AG20443 (cell line): ENCODE results near the gene COG2.
"Not testable (repeated sequence)": the region's sequence is repeated elsewhere in the genome, so short reads cannot be mapped to it uniquely, and the experiment has no call there.

Experiments
- DNase-seq: peaks from one replicate; pipeline ENCODE4 v3.0.0; 2012; ENCODE audit warnings: low spot score, mixed read lengths

Gene COG2

DNA sequence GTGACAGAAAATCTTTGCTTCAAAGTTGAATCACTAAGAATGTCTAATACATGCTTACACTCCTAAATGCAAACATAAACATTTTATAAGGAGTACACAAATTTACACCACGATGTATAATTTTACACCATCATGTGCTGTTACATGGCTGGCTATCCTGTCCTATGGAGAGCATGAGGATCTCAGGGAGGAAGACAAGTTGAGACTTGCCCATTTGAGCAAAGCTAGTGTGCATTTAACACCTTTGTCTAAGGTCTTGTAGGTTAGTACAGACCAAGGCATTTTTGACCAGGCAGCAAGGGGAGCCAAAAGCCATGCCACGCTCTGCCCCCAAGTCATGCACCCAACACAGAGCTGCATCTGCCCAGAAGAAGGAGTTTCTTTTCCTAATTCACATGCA, 14.5 kb upstream of the COG2 start:
- no peak for DNase-seq

DNA sequence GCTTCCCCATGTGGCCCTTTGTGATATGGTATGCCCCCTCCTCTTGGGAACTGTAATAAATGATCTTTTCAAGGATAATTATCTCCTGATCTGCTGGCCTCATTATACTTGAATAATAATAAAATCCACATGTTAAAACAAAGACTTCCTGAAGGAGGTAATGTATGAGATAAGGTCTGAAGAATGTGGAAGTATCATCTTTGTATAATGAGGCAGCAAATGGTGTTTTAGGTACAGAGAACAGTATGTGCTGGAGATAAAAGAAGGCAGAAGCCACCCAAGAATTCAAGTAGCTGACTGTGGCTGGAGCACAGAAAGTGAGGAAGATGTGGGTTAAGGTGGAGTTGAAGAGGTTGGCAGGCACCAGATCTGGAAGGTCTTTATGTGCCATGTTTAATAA, 12.8 kb upstream of the COG2 start:
- no peak for DNase-seq

DNA sequence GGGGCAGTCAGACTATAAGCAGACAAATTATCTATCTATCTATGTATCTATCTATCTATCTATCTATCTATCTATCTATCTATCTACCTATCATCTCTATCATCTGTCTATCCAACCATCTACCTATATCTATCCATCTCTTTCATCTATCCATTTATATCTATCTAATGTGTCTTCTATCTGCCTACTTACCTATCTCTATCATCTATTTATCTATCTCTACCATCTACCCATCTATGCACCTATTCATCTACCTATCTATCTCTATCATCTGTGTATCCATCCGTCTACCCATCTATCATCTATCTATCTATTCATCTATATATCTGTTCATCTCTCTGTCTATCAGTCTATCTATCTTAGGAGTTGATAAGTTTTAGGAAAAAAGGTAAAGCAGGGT, 10.8 kb upstream of the COG2 start:
- no peak for DNase-seq

DNA sequence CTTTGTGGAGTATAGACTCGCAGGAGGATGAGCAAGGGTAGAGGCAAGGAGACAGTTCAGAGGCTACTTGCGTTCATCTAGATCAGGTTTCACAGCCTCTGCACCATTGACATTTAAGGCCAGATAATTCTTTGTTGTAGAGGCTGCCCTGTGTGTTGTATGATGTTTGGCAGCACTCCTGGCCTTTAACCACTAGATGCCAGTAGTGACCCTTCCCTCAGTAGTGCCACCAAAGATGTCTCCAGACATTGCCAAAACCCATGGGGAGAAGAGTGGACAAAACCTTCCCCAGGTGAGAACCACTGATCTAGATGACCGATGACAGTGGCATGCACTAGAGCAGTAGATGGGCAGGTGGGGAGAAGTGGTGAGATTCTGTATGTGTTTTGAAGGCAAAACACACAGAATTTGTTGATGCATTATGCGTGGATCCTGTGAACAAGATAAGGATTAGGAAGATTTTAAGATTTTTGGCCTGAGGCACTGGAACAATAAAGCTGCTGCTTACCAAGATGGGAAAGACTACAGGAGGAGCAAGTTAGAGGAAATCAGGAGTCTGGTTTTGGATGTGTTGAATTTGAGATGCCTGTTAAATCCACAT, 9.9 kb upstream of the COG2 start:
- DNase-seq, result peak; percentile 36

DNA sequence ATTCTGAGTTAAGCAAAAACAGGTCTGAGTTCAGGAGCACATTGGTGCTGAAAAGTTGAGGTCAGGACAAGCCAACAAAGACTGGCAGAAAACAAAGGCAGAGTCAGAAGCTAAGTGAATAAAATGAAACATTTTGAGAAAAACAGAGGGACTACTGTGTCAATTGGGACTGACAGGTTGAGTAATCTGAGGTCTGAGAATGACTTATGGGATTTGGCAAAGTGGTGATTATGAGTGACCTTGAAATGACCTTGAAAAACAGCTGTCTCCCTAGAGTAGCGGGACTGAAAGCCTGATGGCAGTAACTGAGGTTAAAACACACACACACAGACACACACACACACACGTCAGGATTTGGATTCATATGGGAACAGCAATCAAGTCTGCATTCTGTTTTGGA, 8.8 kb upstream of the COG2 start:
- DNase-seq, result no peak

DNA sequence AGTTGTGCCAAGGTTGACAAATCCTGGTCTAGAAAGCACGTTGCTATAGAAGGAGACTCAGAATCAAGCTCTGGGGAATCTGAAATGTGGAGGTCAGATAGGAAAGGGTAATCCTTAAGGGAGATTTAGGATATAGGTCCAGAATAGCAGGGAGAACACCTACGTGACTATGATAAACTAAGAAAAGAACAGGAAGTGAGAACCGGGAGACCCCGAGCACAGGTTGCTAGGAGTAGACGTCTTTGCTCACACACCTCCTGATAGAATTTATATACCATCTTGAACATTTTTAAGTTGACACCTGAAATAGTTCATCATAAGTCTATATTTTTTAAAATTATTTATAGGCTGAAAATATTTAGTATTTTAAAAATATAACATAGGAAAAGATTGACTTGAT, 7.9 kb upstream of the COG2 start:
- DNase-seq, result no peak

DNA sequence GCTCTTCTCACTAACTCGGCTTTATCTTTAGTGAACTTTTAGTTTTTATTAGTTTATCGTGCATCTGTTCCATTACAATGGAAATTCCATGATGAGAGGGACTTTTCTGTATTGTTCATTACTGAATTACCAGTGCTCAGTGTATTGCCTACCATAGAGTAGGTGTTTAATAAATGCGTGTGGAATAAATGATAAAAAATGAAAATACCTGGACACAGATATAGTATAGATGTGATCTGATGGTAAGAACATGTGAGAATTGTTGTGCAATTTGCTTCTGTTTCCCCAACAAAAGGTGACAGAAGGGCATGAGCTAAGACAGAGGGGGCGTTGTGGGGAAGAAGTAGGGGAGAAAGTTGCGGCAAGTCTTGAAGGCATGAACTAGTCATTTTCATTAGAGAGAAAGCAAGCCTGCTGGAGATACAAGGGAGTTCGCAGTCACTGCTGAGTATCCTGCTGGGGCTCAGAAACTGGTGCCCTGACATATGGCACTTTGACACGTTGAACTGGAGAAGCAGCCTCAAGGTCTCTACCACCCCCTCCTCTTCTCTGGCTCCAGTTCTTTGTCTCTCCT, 5.6 kb upstream of the COG2 start:
- DNase-seq, result no peak

DNA sequence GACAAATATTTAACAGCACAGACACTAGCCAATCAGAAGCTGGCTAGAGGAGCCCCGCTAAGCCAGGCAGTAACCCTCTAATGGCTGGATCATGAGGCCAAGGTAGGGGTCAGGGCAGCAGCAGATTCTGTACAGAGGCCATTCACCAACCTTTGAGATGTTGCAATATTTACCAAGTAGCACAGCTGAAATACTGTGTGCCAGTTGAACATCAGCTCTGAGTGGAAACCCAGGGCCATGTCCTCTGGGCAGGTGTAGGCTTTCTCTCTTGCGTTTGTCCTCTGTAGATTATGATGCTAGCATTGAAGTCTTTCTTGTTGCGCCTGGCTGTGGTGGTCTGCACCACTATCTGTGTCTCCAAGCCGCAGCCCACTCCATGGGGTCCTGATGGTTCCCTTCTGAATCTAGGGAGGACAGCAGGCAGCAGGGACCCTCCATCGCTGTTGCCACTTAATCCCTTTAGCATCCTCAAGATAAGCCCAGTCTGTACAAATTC, 2.5 kb upstream of the COG2 start:
- no peak for DNase-seq

DNA sequence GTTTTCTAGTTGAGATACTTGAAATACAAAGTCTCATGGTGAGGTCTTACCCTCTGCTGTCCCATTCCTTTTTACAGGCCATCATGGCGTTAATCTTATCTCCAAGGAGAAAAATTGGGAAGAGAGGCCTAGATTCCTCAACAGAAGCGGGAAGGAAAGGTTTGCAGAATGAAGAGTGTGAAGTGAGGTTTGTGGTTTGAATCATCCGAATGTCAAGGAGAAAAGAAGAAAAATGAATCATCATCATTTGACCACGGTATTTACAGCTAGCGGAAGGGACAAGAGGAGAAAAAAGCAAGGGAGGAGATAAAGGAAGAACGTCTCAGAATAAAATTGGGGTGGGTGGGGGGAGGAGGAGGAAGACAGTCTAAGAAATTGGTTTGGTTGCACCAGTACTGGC, 935 bp upstream of the COG2 start:
- no peak for DNase-seq

DNA sequence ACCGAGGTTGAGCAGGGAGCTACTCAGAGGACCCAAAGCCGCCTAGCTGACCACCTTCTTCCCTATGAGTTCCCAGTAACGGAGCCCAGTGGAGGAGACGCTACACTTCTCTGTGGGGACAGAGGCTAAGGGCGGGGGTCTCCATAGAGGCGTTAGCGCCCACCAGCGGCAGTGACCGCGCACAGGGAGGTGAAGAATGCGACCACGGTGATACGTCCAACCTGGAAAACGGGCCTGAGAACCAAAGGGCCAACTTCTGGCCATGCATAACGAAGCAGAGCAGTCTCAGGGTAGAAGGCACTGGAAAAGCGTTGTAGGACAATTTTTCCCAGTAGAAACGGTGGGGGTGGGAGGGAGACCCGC, 400 bp upstream of the COG2 start:
- DNase-seq, result no peak

DNA sequence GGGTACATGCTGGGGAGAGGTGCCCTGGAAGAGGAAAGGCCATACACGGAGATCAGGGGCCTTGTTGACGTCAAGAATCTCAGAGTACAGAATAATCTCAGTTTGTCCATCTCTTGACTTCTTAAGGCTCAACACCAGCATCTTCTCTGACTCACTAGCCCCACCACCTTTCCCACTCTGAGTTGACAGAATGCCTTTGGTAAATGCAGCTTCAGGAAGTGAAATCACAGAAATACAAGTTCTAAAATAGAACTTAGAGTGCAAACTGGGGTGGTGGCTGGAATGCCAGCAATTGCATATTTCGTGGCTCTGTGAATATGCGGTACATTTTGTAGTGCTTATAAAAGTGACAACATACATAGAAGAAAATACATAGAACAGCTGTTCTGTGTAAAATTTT, 1.6 kb downstream of the COG2 start:
- no peak for DNase-seq

DNA sequence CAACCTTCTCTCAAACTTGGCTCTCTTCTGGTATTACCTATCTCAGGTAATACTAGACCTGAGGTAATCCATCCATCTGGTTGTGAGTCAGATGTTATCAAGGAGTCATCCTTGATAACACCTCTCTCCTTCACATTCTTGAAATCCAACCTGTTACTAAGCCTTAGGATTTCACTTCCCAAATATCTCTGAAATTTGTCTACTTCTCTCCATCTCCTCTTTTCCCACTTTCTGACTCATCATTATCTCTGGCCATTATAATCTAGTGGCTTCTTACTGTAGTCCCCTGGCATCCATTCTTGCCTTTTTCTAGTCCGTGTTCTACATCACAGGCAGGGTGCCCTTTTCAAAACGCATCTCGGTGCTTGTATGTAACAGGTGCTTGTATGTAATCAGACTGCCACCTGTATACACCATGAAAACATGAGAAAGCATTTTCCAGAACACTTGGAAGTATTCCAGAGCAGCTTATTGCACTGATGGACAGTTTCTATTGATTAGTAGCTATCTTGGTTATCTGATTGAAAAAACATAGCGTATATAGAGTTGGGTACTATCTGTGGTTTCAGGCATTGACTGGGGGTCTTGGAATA, 4.5 kb downstream of the COG2 start:
- no peak for DNase-seq

DNA sequence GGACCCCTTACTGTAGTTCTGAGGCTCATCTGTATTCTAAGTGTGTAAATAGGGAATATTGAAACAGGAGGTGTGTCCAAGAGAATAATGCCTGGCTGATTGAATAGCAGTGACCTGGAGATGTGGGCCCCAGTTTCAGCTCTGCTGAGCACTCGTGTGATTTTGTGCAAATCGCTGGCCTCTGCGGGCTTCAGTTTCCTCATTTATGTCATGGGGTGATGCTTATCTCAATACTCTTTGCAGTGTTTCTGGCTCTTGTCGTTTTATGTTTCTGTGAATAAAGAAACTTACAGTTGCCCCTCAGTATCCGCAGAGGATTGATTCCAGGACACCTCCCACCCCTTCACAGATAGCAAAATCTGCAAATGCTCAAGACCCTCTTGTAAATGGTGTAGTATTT, 5.0 kb downstream of the COG2 start:
- no peak for DNase-seq

DNA sequence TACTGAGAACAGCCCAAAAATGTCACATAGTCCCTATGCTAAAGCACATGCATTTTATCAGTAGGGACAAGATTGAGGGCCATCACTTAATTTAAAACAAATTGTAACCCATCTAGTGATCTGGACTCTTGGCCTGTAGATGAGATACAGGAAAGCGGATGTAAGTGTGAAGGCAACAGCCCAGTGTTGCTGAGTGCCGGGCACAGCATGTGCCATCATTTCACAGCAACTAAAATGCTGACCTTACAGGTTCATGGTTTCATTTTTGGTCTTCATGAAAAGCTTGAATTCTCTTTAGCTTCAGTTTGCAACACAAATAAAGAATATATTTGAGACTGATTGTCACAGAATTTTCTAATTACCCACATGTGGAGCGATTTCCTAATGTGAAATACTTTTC, 5.8 kb downstream of the COG2 start:
- DNase-seq, result no peak

DNA sequence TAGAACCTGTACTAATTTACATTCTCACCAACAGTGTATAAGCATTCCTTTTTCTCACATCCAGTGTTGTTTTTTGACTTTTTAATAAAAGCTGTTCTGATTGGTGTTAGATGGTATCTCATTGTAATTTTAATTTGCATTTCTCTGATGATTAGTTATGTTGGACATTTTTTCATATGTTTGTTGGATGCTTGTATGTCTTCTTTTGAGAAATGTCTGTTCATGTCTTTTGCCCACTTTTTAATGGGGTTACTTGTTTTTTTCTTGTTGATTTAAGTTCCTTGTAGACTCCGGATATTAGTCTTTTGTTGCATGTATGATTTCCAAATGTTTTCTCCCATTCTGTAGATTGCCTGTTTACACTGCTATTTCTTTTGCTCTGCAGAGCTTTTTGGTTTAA, 8.0 kb downstream of the COG2 start:
- DNase-seq, result no peak

DNA sequence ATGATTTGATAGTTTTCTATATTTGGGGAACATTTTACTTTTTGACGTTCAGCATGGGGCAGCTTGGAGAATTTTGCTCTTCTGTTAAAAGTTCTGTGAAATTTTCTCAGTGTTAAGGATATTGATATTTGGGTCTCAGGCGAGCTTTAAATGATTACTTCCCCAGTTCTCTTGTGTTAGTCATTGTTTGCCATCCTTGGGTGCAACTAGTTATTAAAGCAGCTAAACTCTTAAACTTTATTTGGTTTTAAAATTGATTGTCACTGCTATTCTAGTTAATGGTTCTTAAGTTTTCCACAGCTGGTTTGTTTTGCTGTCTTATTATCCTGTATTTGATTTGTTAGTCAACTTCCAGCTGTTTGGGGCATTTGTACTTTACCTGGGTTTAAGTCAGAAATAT, 9.0 kb downstream of the COG2 start:
- DNase-seq, result no peak

DNA sequence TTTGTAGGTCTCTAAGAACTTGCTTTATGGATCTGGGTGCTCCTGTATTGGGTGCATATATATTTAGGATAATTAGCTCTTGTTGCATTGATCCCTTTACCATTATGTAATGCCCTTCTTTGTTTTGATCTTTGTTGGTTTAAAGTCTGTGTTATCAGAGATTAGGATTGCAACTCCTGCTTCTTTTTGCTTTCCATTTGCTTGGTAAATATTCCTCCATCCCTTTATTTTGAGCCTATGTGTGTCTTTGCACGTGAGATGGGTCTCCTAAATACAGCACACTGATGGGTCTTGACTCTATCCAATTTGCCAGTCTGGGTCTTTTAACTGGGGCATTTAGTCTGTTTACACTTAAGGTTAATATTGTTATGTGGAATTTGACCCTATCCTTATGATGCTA, 14.4 kb downstream of the COG2 start:
- DNase-seq, result not testable (repeated sequence)

DNA sequence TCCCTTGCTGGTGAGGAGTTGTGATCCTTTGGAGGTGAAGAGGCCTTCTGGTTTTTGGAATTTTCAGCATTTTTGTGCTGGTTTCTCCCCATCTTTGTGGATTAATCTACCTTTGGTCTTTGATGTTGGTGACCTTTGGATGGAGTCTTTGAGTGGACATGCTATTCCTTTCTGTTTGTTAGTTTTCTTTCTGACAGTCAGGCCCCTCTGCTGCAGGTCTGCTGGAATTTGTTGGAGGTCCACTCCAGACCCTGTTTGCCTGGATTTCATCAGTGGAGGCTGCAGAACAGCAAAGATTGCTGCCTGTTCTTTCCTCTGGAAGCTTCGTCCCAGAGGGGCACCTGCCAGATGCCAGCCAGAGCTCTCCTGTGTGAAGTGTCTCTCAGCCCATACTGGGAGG, 15.8 kb downstream of the COG2 start:
- DNase-seq, result not testable (repeated sequence)

DNA sequence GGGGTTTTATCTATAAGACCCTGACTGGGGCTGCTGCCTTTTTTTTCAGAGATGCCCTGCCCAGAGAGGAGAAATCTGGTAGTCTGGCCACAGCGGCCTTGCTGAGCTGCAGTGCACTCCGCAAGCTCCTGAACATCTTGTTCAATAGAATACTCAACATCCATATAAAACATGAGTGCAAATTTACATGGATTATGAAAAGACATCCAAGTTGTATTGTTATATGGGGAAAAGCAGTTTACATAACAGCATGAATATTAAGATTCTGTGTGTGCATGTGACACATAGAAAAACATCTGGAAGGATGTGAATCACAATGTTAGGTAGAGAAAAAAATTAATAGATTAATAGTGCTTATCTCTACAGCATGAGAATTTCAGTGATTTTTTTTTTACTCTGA, 16.4 kb downstream of the COG2 start:
- no peak for DNase-seq

DNA sequence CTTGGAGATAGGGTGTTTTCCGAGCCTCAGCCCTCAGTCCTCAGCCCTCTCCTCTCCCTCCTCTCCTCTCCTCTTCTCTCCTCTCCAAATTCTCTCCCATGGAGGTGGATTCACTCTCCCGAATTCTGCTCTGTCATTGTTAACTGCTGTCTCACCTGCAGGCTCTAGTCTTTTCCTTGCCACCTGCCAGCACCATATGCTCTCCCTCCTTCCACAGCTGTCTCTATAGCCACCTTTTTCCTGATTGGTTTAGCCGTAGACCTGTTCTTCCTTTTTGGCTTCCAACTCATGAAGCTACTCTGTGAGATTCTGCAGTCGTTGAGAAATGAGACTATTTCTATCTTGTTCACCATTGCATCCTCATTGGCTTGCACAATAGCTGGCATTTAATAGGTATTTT, 19.7 kb downstream of the COG2 start:
- DNase-seq, result no peak

DNA sequence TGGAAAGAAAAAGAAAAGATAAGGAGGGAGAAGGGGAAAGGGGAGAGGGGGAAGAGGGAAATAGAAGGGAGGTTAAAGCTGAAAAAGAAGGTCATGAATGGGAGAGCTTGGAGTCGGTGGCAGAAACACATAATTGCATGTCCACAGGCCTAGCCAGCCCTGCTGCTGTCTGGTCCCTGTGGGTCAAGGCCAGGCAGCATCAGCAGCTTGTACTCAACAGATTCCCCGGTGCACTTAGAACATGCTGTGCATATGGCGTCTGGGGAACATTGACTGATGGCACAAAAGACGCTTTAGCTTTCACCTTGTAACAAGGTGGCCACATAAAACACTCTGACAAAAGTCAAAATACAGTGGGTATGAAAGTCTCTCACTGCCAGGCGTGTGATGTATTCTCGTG, 25.9 kb downstream of the COG2 start:
- no peak for DNase-seq

DNA sequence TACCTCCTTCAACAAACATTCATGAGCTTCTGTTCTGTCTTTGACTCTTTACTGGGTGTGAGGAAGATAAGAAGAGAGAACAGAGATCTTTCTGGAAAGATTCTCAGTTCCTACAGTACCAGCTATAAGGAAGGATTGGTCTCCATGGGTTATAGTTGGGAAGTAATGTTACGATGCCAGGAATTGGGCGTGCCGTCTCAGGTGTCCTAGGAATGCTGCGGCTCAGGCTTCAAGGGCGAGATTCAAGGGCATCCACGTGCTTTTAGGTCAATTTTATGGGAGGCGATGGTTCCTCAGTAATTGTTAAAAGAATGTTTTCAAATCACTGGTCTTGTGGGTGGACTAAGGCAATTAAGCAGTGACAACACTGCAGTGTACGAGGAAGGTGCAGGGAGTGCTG, 27.3 kb downstream of the COG2 start:
- DNase-seq, result no peak

DNA sequence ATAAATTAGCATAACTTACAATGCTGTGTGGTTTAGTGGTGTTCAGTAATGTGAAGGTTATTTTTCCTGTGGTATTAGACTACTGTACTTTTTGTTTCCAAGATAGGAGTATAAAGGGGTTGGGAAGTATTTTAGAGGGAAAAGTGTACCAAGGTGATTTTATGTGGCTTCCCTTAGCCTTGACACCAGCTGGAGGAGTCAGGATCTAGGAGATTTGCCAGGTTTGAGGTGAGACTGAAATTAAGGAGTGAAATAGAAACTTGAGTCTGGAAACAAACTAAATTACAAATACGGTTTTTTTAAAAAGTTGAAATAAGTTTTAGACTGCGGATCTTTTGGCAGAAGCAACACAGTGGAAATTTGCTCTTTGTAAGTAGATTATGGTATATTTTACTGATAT, 32.3 kb downstream of the COG2 start:
- no peak for DNase-seq

DNA sequence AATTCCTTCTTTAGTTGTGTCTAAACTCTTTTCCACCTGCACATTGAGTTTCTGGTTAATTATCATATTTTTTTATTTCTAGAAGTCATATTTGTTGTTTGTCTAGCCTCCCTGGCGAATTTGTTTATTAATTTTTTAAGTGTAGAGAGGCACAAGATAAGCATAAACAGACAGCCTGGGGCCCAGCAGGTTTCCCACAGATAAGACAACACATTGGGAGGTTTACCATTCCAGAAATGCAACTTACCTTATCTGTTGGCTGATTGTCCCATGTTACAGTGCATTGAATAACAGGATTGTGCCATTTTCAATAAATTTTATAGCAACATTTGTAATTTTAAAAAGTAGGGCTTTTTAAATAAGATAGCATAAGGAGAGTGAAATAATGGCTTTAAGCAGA, 34.9 kb downstream of the COG2 start:
- DNase-seq, result no peak
